GM20431 (cell line): Measurements from ENCODE around the gene PCDHGA7.
"Not testable (repeated sequence)": the region's sequence is repeated elsewhere in the genome, so short reads cannot be mapped to it uniquely, and the experiment has no call there.

Experiments used
- in situ Hi-C: fragments of 300-500 bp; cut with MseI, MboI; formaldehyde crosslinking; loops from one replicate; pipeline ENCODE4 v1.15.0; 2020; ENCODE audit warnings: low sequenced_read_pairs; ENCODE audit not compliant: unreplicated experiment

PCDHGA7 gene

DNA sequence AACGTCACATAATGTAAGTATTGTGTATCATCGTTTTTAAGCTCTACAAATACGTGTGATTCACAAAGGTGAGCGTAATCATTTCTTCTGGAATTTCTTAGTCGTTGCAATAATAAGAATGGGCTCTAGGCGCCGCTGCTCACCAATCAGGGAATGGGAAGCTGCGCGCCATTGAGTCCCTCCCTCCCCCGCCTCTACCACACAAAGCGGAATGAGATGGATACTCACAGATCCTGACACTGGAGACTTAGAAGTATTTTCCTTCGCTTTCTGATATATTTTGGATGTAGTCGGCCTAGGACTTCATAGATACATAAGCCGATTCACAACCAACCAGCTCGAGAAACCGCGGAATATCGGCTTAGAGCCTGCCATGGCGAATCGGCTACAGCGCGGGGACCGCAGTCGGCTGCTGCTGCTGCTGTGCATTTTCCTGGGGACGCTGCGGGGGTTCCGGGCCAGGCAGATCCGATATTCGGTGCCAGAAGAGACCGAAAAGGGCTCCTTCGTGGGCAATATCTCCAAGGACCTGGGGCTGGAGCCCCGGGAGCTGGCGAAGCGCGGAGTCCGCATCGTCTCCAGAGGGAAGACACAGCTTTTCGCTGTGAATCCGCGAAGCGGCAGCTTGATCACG, 38.4 kb downstream of the PCDHGA7 start, which contains the start of gene PCDHGA11:
PCDHGA11 (plus strand) TSS at position 197 of the 634 bp plus-strand sequence; CDS start at position 374, 177 bp downstream.
- in situ Hi-C loops: loop anchor here (10.0 kb wide), 1 partner anchor 124 kb away; no protein-coding TSS in a partner anchor

GRCh38 chr5:141421489-141421855, 38.9 kb downstream of the PCDHGA7 start:
- in situ Hi-C loops: loop anchor here (10.0 kb wide), 1 partner anchor 123 kb away; no protein-coding TSS in a partner anchor

DNA sequence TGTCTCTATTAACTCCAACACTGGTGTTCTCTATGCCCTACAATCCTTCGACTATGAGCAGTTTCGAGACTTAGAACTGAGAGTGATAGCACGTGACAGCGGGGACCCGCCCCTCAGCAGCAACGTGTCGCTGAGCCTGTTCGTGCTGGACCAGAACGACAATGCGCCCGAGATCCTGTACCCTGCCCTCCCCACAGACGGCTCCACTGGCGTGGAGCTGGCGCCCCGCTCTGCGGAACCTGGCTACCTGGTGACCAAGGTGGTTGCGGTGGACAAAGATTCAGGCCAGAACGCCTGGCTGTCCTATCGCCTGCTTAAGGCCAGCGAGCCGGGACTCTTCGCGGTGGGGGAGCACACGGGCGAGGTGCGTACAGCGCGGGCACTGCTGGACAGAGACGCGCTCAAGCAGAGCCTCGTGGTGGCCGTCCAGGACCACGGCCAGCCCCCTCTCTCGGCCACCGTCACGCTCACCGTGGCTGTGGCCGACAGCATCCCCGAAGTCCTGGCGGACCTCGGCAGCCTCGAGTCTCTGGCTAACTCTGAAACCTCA, 40.3 kb downstream of the PCDHGA7 start:
- in situ Hi-C loops: loop anchor here (10.0 kb wide), 1 partner anchor 122 kb away; no protein-coding TSS in a partner anchor

GRCh38 chr5:141427783-141428426, 45.4 kb downstream of the PCDHGA7 start:
- in situ Hi-C loops: loop anchor here (10.0 kb wide), 1 partner anchor 117 kb away; no protein-coding TSS in a partner anchor

DNA sequence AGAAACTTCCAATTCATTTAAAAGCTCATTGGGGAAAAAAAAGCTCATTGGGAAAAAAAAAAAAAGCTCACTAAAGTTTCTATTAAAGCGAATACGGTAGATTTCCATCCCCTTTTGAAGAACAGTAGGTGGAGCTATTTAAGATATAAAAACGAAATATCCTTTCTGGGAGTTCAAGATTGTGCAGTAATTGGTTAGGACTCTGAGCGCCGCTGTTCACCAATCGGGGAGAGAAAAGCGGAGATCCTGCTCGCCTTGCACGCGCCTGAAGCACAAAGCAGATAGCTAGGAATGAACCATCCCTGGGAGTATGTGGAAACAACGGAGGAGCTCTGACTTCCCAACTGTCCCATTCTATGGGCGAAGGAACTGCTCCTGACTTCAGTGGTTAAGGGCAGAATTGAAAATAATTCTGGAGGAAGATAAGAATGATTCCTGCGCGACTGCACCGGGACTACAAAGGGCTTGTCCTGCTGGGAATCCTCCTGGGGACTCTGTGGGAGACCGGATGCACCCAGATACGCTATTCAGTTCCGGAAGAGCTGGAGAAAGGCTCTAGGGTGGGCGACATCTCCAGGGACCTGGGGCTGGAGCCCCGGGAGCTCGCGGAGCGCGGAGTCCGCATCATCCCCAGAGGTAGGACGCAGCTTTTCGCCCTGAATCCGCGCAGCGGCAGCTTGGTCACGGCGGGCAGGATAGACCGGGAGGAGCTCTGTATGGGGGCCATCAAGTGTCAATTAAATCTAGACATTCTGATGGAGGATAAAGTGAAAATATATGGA, 48.0 kb downstream of the PCDHGA7 start, which contains the start of gene PCDHGA12:
PCDHGA12 (plus strand) TSS at position 176 of the 782 bp plus-strand sequence; CDS start at position 429, 253 bp downstream.
- in situ Hi-C loops: no loop called here

- in situ Hi-C loops: no loop called here
These were observed 48.7 kb downstream of the PCDHGA7 start for GRCh38 chr5:141431286-141431685.

GRCh38 chr5:141432308-141432707, 49.8 kb downstream of the PCDHGA7 start:
- in situ Hi-C loops: not testable (repeated sequence)

DNA sequence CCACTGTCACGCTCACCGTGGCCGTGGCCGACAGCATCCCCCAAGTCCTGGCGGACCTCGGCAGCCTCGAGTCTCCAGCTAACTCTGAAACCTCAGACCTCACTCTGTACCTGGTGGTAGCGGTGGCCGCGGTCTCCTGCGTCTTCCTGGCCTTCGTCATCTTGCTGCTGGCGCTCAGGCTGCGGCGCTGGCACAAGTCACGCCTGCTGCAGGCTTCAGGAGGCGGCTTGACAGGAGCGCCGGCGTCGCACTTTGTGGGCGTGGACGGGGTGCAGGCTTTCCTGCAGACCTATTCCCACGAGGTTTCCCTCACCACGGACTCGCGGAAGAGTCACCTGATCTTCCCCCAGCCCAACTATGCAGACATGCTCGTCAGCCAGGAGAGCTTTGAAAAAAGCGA, 50.2 kb downstream of the PCDHGA7 start:
- in situ Hi-C loops: not testable (repeated sequence)

DNA sequence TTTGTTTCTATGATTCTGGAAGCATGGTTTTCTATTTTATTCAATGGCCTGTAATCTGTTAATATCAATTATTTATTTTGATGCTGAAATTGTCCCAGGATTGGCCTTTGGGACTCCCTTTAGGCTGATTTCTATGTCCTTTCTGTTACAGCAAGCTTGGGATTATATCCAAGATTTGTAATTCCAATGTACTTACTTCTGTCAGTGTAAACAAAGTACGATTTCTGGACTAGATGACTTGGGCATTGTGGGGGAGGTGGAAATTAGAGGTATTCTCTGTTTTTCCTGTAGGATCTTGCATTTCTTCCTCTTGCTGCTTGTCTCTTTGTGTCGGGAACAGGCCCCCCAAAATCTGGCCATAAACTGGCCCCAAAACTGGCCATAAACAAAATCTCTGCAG, 51.5 kb downstream of the PCDHGA7 start:
- in situ Hi-C loops: no loop called here
